Panc1 (cell line): ENCODE results near the gene METTL24.

ENCODE experiments used
- CTCF ChIP-seq: fragments of 450-650 bp; IDR thresholded peaks from 2 replicates; pipeline ENCODE4 v1.5.1; 2017; ENCODE audit warnings: mild to moderate bottlenecking
- SIN3A ChIP-seq: IDR thresholded peaks from 2 replicates; pipeline ENCODE4 v1.6.1; 2012; ENCODE audit warnings: low read depth, mild to moderate bottlenecking, low read length, moderate library complexity, borderline replicate concordance; ENCODE audit not compliant: insufficient read depth

- TF ChIP-seq CTCF: no peak
- TF ChIP-seq SIN3A: no peak
These were observed 31.7 kb upstream of the METTL24 start for GRCh38 chr6:110389689-110390382.
